ENCODE data around the gene SNTN.

DNA sequence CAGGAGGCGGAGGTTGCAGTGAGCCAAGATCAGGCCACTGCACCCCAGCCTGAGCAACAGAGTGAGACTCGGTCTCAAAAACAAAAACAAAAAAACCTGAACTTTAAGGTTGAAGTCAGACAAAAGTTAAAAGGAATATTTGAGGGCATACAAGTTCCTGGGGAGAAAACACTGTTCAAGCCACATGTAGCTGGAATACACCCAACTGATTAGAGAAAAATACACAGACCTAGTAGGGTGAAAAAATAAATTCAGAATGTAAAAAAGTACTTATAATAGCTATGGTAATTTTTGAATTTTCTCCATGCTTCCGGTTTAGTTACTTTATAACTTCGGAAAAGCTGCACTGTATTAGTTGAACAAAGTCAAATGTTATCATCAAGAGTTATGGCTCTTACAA, 42.6 kb upstream of the SNTN start:
- TF ChIP-seq CTCF (optimal IDR thresholded peaks at IDR 0.05 in 1 of 3, IDR thresholded peaks at IDR 0.05 in 1 of 3, conservative IDR thresholded peaks at IDR 0.05 in 1 of 3; ENCODE audit: extremely low read depth in 1 of 3, insufficient read depth in 2 of 3, low read length in 3 of 3): no peak
- no peak for TF ChIP-seq EZH2 (IDR thresholded peaks at IDR 0.05; ENCODE audit: low read length)

Data from keratinocyte (primary cell).